HFFc6 (cell line): ENCODE measurements around the gene HNF1B. TPM values are rescaled to one million over a fixed set of nuclear protein-coding genes. Genes with fewer than 3 reads are reported as not detected.

ENCODE experiments used
- DNase-seq: peaks from one replicate; pipeline ENCODE4 v3.0.0-alpha.2; 2018
- H3K27ac Mint-ChIP-seq: 2 replicates; pipeline ENCODE4 v1.8.0; 2020; ENCODE audit warnings: mild to moderate bottlenecking, mixed read lengths
- H3K27me3 Mint-ChIP-seq: 2 replicates; pipeline ENCODE4 v1.8.0; 2021; ENCODE audit warnings: mild to moderate bottlenecking, moderate library complexity, mixed read lengths; ENCODE audit not compliant: insufficient read depth
- H3K36me3 Mint-ChIP-seq: 2 replicates; pipeline ENCODE4 v1.8.0; 2021; ENCODE audit warnings: low read depth, mixed read lengths
- H3K4me1 Mint-ChIP-seq: 2 replicates; pipeline ENCODE4 v1.8.0; 2020; ENCODE audit warnings: low read depth, mixed read lengths
- H3K4me3 Mint-ChIP-seq: 2 replicates; pipeline ENCODE4 v1.8.0; 2020; ENCODE audit warnings: mild to moderate bottlenecking, moderate library complexity, mixed read lengths
- H3K9me3 Mint-ChIP-seq: 2 replicates; pipeline ENCODE4 v1.8.0; 2020; ENCODE audit warnings: mild to moderate bottlenecking, mixed read lengths
- total RNA-seq, 6 experiments: library from RNA; stranded (reverse); fragmentation: NEBNext Ultra II Directional; extraction: Animal tissue kit (Norgen Biotek cat#: 25700); gene quantifications; 2 replicates in 1 of 6; 3 replicates in 5 of 6; pipeline ENCODE4 v1.2.3, GENCODE V29; 2021
- TF ChIP-seq, protein P1 (sequence below): fragments of 200-600 bp; sonication (generic); IDR thresholded peaks from 2 replicates; pipeline ENCODE4 v1.5.0; 2021; ENCODE audit warnings: antibody characterized with exemption, mild to moderate bottlenecking

HNF1B gene
- total RNA-seq, 6 experiments from 2014 or later: not detected

GRCh38 chr17:37744633-37744927 lies 279 bp downstream of the HNF1B start:
- no peaks in the 10 kb centered on the region for H3K9me3 Mint-ChIP-seq
- TF ChIP-seq, protein P1, sequence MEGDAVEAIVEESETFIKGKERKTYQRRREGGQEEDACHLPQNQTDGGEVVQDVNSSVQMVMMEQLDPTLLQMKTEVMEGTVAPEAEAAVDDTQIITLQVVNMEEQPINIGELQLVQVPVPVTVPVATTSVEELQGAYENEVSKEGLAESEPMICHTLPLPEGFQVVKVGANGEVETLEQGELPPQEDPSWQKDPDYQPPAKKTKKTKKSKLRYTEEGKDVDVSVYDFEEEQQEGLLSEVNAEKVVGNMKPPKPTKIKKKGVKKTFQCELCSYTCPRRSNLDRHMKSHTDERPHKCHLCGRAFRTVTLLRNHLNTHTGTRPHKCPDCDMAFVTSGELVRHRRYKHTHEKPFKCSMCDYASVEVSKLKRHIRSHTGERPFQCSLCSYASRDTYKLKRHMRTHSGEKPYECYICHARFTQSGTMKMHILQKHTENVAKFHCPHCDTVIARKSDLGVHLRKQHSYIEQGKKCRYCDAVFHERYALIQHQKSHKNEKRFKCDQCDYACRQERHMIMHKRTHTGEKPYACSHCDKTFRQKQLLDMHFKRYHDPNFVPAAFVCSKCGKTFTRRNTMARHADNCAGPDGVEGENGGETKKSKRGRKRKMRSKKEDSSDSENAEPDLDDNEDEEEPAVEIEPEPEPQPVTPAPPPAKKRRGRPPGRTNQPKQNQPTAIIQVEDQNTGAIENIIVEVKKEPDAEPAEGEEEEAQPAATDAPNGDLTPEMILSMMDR: no peak
- no peak for DNase-seq
- peaks cover 55% of the 10 kb centered on the region for H3K27me3 Mint-ChIP-seq
- H3K27ac Mint-ChIP-seq: no peak overlapping the region
- H3K4me3 Mint-ChIP-seq: no peak overlapping the region
- no peaks in the 10 kb centered on the region for H3K36me3 Mint-ChIP-seq
- no peaks in the 10 kb centered on the region for H3K4me1 Mint-ChIP-seq

DNA sequence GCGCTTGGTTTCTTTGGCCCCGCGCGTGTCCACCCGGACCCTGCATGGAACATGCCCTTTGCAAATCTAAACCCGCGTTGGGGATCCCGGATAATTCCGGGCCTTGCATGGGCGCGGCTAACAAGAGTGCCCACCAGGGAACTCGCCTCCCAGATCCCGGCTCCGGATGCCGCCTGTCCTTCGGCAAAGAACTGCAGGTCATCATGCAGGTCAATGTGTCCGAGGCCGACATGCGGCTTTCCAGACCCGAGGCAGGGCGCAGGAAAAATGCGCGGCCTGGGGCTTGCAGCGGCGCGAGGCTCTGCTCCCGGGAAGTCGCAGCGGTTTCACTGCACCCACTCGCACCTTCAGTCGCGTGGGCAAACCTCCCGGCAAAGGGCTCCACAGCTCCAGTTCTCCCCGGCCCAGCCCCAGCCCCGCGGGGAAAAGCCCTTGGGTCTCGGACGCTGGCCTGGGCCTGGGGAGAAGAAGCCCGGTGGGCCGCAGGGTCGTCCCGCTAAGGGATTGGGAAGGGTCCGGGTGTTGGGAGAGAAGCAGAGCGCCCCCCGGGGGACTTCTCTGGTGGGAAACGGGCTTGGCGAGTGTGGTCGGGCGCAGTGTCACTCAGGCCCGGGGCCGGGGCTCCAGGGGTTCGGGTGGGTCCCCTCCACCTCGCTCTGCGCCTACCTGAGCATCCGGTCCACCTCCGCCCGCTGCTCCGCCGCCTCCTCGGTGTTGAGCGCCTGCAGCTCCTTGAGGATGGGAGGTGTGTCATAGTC lies 805 bp downstream of the HNF1B start:
- TF ChIP-seq, protein P1: no peak
- Mint-ChIP-seq H3K36me3 (no peaks in the 10 kb centered on the region), H3K4me3 (no peak overlapping the region), H3K27ac (no peak overlapping the region), H3K27me3 (peaks cover 59% of the 10 kb centered on the region), H3K4me1 (no peaks in the 10 kb centered on the region), H3K9me3 (no peaks in the 10 kb centered on the region)
- no peak for DNase-seq

- Mint-ChIP-seq H3K9me3 (no peaks in the 10 kb centered on the region), H3K36me3 (no peaks in the 10 kb centered on the region), H3K27ac (no peak overlapping the region), H3K4me1 (no peaks in the 10 kb centered on the region), H3K27me3 (peaks cover 61% of the 10 kb centered on the region), H3K4me3 (no peak overlapping the region; the same call in 1 of the 2 replicates)
- TF ChIP-seq, protein P1: no peak
- no peak for DNase-seq
Measured at GRCh38 chr17:37743612-37743874, 1.3 kb downstream of the HNF1B start.

- TF ChIP-seq, protein P1: no peak
Measured at GRCh38 chr17:37742762-37743611, 1.9 kb downstream of the HNF1B start.

GRCh38 chr17:37742116-37742761 lies 2.6 kb downstream of the HNF1B start:
- 0 out of 2 replicates have a peak, but pooled peaks cover under 1% of the 10 kb centered on the region for H3K36me3 Mint-ChIP-seq
- no peaks in the 10 kb centered on the region for H3K9me3 Mint-ChIP-seq
- no peak overlapping the region for H3K27ac Mint-ChIP-seq
- TF ChIP-seq, protein P1: no peak
- peak overlapping the region; percentile 77 for H3K4me3 Mint-ChIP-seq
- peaks cover 7% of the 10 kb centered on the region for H3K4me1 Mint-ChIP-seq
- DNase-seq: no peak
- H3K27me3 Mint-ChIP-seq: peaks cover 61% of the 10 kb centered on the region

More at GRCh38 chr17:37742762-37743611, 1.9 kb downstream of the HNF1B start:
- Mint-ChIP-seq H3K36me3 (no peaks in the 10 kb centered on the region), H3K4me3 (peak overlapping the region; percentile 39; the same call in 1 of the 2 replicates), H3K4me1 (peaks cover 4% of the 10 kb centered on the region), H3K27ac (no peak overlapping the region), H3K9me3 (no peaks in the 10 kb centered on the region), H3K27me3 (peaks cover 64% of the 10 kb centered on the region)
- no peak for DNase-seq
